ENCODE results near the gene TBX3.

TBX3 gene

GRCh38 chr12:114671443-114672411 is 12.2 kb downstream of the TBX3 start:
- Histone ChIP-seq H3K4me3 (no peak overlapping the region), H3K27ac (peak overlapping the region in 3 of 21 experiments; percentile 3 to 28 (median 23))

- Histone ChIP-seq H3K4me3 (no peak overlapping the region), H3K27ac (no peak overlapping the region)
Measured at GRCh38 chr12:114671066-114671442, 12.9 kb downstream of the TBX3 start.

- no peak overlapping the region for H3K4me3 ChIP-seq
- H3K27ac ChIP-seq: no peak overlapping the region
Measured at GRCh38 chr12:114670291-114670980, 13.5 kb downstream of the TBX3 start.

- Histone ChIP-seq H3K27ac (peak overlapping the region in 4 of 21 experiments; percentile 10 to 79 (median 50)), H3K4me3 (no peak overlapping the region)
Measured at GRCh38 chr12:114669401-114670290, 14.3 kb downstream of the TBX3 start.

- Histone ChIP-seq H3K4me3 (peak overlapping the region in 3 of 7 experiments; percentile 3 to 8 (median 8)), H3K27ac (peak overlapping the region in 5 of 21 experiments; percentile 5 to 79 (median 66))
Measured at GRCh38 chr12:114668886-114669288, 15.1 kb downstream of the TBX3 start.

GRCh38 chr12:114668151-114668885 is 15.7 kb downstream of the TBX3 start:
- H3K27ac ChIP-seq: peak overlapping the region in 5 of 21 experiments; percentile 5 to 79 (median 66)
- peak overlapping the region in 6 of 7 experiments; percentile 3 to 26 (median 8) for H3K4me3 ChIP-seq

GRCh38 chr12:114667669-114668150 is 16.3 kb downstream of the TBX3 start:
- peak overlapping the region in 6 of 7 experiments; percentile 3 to 26 (median 8) for H3K4me3 ChIP-seq
- peak overlapping the region in 1 of 21 experiments; percentile 8 for H3K27ac ChIP-seq

- no peak overlapping the region for H3K27ac ChIP-seq
- H3K4me3 ChIP-seq: peak overlapping the region in 1 of 7 experiments; percentile 8
Measured at GRCh38 chr12:114666746-114667668, 17.0 kb downstream of the TBX3 start.

- H3K4me3 ChIP-seq: no peak overlapping the region
- H3K27ac ChIP-seq: no peak overlapping the region
Measured at GRCh38 chr12:114665411-114666260, 18.3 kb downstream of the TBX3 start.

GRCh38 chr12:114664651-114665320 is 19.2 kb downstream of the TBX3 start:
- H3K4me3 ChIP-seq: no peak overlapping the region

GRCh38 chr12:114662512-114663177 is 21.3 kb downstream of the TBX3 start:
- H3K4me3 ChIP-seq: no peak overlapping the region
- H3K27ac ChIP-seq: no peak overlapping the region

More at GRCh38 chr12:114664651-114665320, 19.2 kb downstream of the TBX3 start:
- no peak overlapping the region for H3K27ac ChIP-seq

GRCh38 chr12:114661245-114661644 is 22.7 kb downstream of the TBX3 start:
- Histone ChIP-seq H3K27ac (no peak overlapping the region), H3K4me3 (no peak overlapping the region)

GRCh38 chr12:114659084-114659483 is 24.9 kb downstream of the TBX3 start:
- no peak overlapping the region for H3K27ac ChIP-seq
- no peak overlapping the region for H3K4me3 ChIP-seq

GRCh38 chr12:114658002-114658441 is 26.0 kb downstream of the TBX3 start:
- Histone ChIP-seq H3K4me3 (no peak overlapping the region), H3K27ac (no peak overlapping the region)

- Histone ChIP-seq H3K27ac (no peak overlapping the region), H3K4me3 (no peak overlapping the region)
Measured at GRCh38 chr12:114657597-114657920, 26.4 kb downstream of the TBX3 start.

Measured in skin epidermis (tissue), 12 donors.